Endothelial cell of umbilical vein (primary cell): Measurements from ENCODE around the gene COG6. TPM values are rescaled to one million over a fixed set of nuclear protein-coding genes. Genes with fewer than 3 reads are reported as not detected.

Experiments
- BruUV-seq: library from RNA; stranded (reverse); fragments of 400-500 nt; replicated peaks from 2 replicates; lab custom pipeline; 2021; lab: Mats Ljungman, UMichigan
- CTCF ChIA-PET: fragments of 300-600, 350-600 bp; sonication (Branson Sonifier 250); formaldehyde crosslinking; loops from one replicate; lab custom pipeline; 2021; ENCODE audit warnings: antibody characterized with exemption, inconsistent platforms; lab: Charles Lee
- POLR2A ChIA-PET: fragments of 300-600, 350-600 bp; sonication (Branson Sonifier 250); formaldehyde crosslinking; loops from one replicate; lab custom pipeline; 2021; ENCODE audit warnings: antibody characterized with exemption, inconsistent platforms; lab: Charles Lee
- DNase-seq: peaks from one replicate; pipeline ENCODE4 v3.0.0-alpha.2; 2011; ENCODE audit warnings: low read depth, low spot score
- FAIRE-seq: peaks from 2 replicates; lab custom pipeline; 2011; peaks lifted over from hg19 to GRCh38; lab: Jason Lieb, UNC
- H2AFZ ChIP-seq: 2 replicates; pipeline ENCODE4 v1.6.0; 2012; ENCODE audit warnings: low read depth, low read length, control low read depth, inconsistent platforms
- H3K27ac ChIP-seq: 2 replicates; pipeline ENCODE4 v1.5.1; 2011; ENCODE audit warnings: low read depth, mild to moderate bottlenecking, control low read depth, low read length, moderate library complexity; ENCODE audit not compliant: insufficient read depth
- H3K27me3 ChIP-seq, 2 experiments: 2 replicates each; pipeline versions ENCODE4 v1.6.0 to v1.6.1; 2011; ENCODE audit warnings: low read length in 2 of 2, mixed read lengths in 1 of 2; ENCODE audit not compliant: control insufficient read depth in 2 of 2, insufficient read depth in 2 of 2
- H3K36me3 ChIP-seq, 2 experiments: 2 replicates in 1 of 2; 3 replicates in 1 of 2; pipeline ENCODE4 v1.5.1; 2011; ENCODE audit warnings: low read length in 2 of 2, mild to moderate bottlenecking in 1 of 2, moderate library complexity in 1 of 2; ENCODE audit not compliant: control insufficient read depth in 2 of 2, insufficient read depth in 2 of 2; ENCODE audit errors: extremely low read depth in 1 of 2
- H3K4me1 ChIP-seq: 3 replicates; pipeline ENCODE4 v1.5.1; 2011; ENCODE audit warnings: mild to moderate bottlenecking, low read length; ENCODE audit not compliant: control insufficient read depth, insufficient read depth; ENCODE audit errors: extremely low read depth
- H3K4me2 ChIP-seq: 2 replicates; pipeline ENCODE4 v1.6.1; 2011; ENCODE audit warnings: low read length, control low read depth, mixed read lengths; ENCODE audit not compliant: insufficient read depth
- H3K4me3 ChIP-seq, 3 experiments: fragments of 200-600 bp in 1 of 3; sonication (generic), shearing (Covaris generic) in 1 of 3; replicated peaks in 1 of 3; 2 replicates each; pipeline ENCODE4 v1.5.1; 2011 to 2016; ENCODE audit warnings: control low read depth in 3 of 3, low read length in 3 of 3, mild to moderate bottlenecking in 2 of 3, inconsistent platforms in 1 of 3, low read depth in 1 of 3, moderate library complexity in 1 of 3; ENCODE audit not compliant: insufficient read depth in 1 of 3
- H3K79me2 ChIP-seq: 2 replicates; pipeline ENCODE4 v1.6.0; 2012; ENCODE audit warnings: low read length, inconsistent platforms; ENCODE audit not compliant: control insufficient read depth, insufficient read depth
- H3K9ac ChIP-seq: replicated peaks from 2 replicates; pipeline ENCODE3; 2011; ENCODE audit warnings: low read length, control low read depth; ENCODE audit not compliant: insufficient read depth; ENCODE audit errors: extremely low read depth
- H3K9me1 ChIP-seq: replicated peaks from 3 replicates; pipeline ENCODE4 v1.6.0; 2011; ENCODE audit warnings: mild to moderate bottlenecking, low read length; ENCODE audit not compliant: control insufficient read depth, insufficient read depth; ENCODE audit errors: extremely low read depth
- H3K9me3 ChIP-seq: replicated peaks from 2 replicates; pipeline ENCODE4 v1.5.1; 2012; ENCODE audit warnings: low read length, inconsistent platforms; ENCODE audit not compliant: control insufficient read depth, insufficient read depth
- H4K20me1 ChIP-seq: replicated peaks from 2 replicates; pipeline ENCODE3; 2011; ENCODE audit warnings: mild to moderate bottlenecking, low read length; ENCODE audit not compliant: control insufficient read depth, insufficient read depth; ENCODE audit errors: extremely low read depth
- EZH2 ChIP-seq: IDR thresholded peaks from 2 replicates; pipeline ENCODE4 v1.6.1; 2012; ENCODE audit warnings: borderline replicate concordance, low read depth, mild to moderate bottlenecking, moderate library complexity, low read length, inconsistent platforms; ENCODE audit not compliant: severe bottlenecking
- FOS ChIP-seq: IDR thresholded peaks from 2 replicates; pipeline ENCODE4 v1.6.1; 2011; ENCODE audit warnings: mild to moderate bottlenecking, low read length, moderate library complexity, borderline replicate concordance; ENCODE audit not compliant: insufficient read depth
- GATA2 ChIP-seq: IDR thresholded peaks from 2 replicates; pipeline ENCODE4 v1.7.0; 2011; ENCODE audit warnings: low read depth, mild to moderate bottlenecking, moderate library complexity, mixed read lengths, low read length; ENCODE audit not compliant: insufficient read length, insufficient read depth
- JUN ChIP-seq: IDR thresholded peaks from 2 replicates; pipeline ENCODE4 v1.6.1; 2011; ENCODE audit warnings: borderline replicate concordance, low read depth; ENCODE audit not compliant: insufficient read length, insufficient read depth
- MYC ChIP-seq: IDR thresholded peaks from one replicate; pipeline ENCODE4 v1.6.1; 2011; ENCODE audit warnings: mild to moderate bottlenecking, low read depth, low read length
- POLR2A ChIP-seq: IDR thresholded peaks from 2 replicates; pipeline ENCODE4 v1.6.1; 2012; ENCODE audit warnings: low read depth, mild to moderate bottlenecking, control low read depth, low read length
- POLR2AphosphoS5 ChIP-seq: IDR thresholded peaks from 2 replicates; pipeline ENCODE4 v1.6.1; 2012; ENCODE audit warnings: low read depth, mild to moderate bottlenecking, control low read depth, low read length, moderate library complexity; ENCODE audit not compliant: insufficient read depth
- dilution Hi-C: fragments of 300-500 bp; cut with MboI; formaldehyde crosslinking; loops from one replicate; pipeline ENCODE4 v1.15.0; 2019; ENCODE audit warnings: low sequenced_read_pairs; ENCODE audit not compliant: extremely low pct_ligation_motif_present
- intact Hi-C: fragments of 100-400 bp; cut with micrococcal nuclease; formaldehyde crosslinking; loops from one replicate; pipeline ENCODE4 v1.10.0; 2022
- polyA plus RNA-seq, 4 experiments: library from polyadenylated mRNA; depleted of rRNA in 3 of 4; stranded (reverse) in 3 of 4; unstranded in 1 of 4; fragments of >200 nt; gene quantifications; 2 replicates each; pipeline versions ENCODE4 v1.2.1 to v1.2.3, GENCODE V29; 2011 to 2012; ENCODE audit warnings: missing spikeins in 1 of 4
- total RNA-seq: library from RNA; stranded (reverse); gene quantifications from 2 replicates; pipeline ENCODE4 v1.2.3, GENCODE V29; 2021
- TF ChIP-seq, protein P1 (sequence below): IDR thresholded peaks from 2 replicates; pipeline ENCODE4 v1.6.1; 2011; ENCODE audit not compliant: insufficient read depth, insufficient read length
- TF ChIP-seq, protein P2 (sequence below), 2 donors: IDR thresholded peaks; 1 replicate in 1 of 2; 2 replicates in 1 of 2; pipeline ENCODE4 v1.5.1; 2011; ENCODE audit warnings: low read length in 2 of 2, mild to moderate bottlenecking in 2 of 2, moderate library complexity in 2 of 2, control low read depth in 1 of 2, inconsistent platforms in 1 of 2, low read depth in 1 of 2; ENCODE audit not compliant: insufficient read depth in 1 of 2; ENCODE audit errors: extremely low read depth in 1 of 2

COG6 gene
- total and polyA plus RNA-seq, 2 donors (not counting 3 experiments of a cell fraction or from before 2014, with no cell fraction given), result 12.1 to 41.1 TPM

DNA sequence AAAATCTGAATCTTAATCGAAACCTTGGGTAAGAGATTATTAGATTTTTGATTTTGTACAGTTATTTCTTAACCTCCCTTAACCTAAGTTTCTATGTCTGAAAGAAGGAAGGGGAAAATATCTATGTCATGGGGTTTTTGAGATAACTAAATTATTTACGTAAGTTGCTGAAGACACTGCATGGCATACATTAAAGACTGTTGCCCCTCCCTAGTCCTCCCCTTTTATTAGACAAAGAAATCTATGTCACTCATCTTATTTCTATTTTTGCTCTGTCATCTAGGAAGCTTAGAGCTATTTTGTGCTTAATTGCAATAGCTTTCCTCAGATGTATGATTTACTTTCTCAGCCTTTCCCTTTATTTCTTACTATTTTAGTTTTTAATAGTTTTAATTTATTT, 15.0 kb downstream of the COG6 start:
- CTCF ChIA-PET, result interaction anchor here (1.2 to 1.5 kb wide), 2 partner anchors 54 to 619 kb away, joined by 3 to 7 read pairs; no protein-coding TSS in a partner anchor
- Histone ChIP-seq H3K36me3 (no peaks in the 10 kb centered on the region), H3K4me2 (no peak overlapping the region), H3K4me3 (no peak overlapping the region), H3K9me3 (no peaks in the 10 kb centered on the region), H3K79me2 (no peaks in the 10 kb centered on the region), H3K9me1 (no peaks in the 10 kb centered on the region), H4K20me1 (no peaks in the 10 kb centered on the region), H3K27me3 (no peaks in the 10 kb centered on the region), H3K4me1 (no peaks in the 10 kb centered on the region), H3K27ac (no peak overlapping the region), H2AFZ (no peak overlapping the region), H3K9ac (no peak overlapping the region)
- no TSS peak for BruUV-seq
- no peak for FAIRE-seq
- no peak for DNase-seq
- dilution Hi-C loops, result no loop called here
- POLR2A ChIA-PET, result no interaction called here
- intact Hi-C loops, result no loop called here
- TF ChIP-seq POLR2AphosphoS5, result no peak
- TF ChIP-seq JUN, result no peak
- no peak for TF ChIP-seq GATA2
- TF ChIP-seq, protein P1, sequence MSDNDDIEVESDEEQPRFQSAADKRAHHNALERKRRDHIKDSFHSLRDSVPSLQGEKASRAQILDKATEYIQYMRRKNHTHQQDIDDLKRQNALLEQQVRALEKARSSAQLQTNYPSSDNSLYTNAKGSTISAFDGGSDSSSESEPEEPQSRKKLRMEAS, result no peak
- no peak for TF ChIP-seq EZH2
- no peak for TF ChIP-seq POLR2A
- TF ChIP-seq, protein P2, sequence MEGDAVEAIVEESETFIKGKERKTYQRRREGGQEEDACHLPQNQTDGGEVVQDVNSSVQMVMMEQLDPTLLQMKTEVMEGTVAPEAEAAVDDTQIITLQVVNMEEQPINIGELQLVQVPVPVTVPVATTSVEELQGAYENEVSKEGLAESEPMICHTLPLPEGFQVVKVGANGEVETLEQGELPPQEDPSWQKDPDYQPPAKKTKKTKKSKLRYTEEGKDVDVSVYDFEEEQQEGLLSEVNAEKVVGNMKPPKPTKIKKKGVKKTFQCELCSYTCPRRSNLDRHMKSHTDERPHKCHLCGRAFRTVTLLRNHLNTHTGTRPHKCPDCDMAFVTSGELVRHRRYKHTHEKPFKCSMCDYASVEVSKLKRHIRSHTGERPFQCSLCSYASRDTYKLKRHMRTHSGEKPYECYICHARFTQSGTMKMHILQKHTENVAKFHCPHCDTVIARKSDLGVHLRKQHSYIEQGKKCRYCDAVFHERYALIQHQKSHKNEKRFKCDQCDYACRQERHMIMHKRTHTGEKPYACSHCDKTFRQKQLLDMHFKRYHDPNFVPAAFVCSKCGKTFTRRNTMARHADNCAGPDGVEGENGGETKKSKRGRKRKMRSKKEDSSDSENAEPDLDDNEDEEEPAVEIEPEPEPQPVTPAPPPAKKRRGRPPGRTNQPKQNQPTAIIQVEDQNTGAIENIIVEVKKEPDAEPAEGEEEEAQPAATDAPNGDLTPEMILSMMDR (IDR thresholded peaks at IDR 0.05; ENCODE audit: extremely low read depth in 1 of 2, insufficient read depth in 1 of 2, low read depth in 1 of 2, low read length in 2 of 2), result no peak
- TF ChIP-seq FOS, result no peak
- TF ChIP-seq MYC, result no peak
